GM18499 (cell line): ENCODE data around the gene COL9A2.

Source experiments
- ATAC-seq: cut with Tn5 transposase; IDR thresholded peaks from one replicate; pipeline ENCODE4 v1.9.1; 2021; ENCODE audit warnings: moderate number of reproducible peaks; ENCODE audit not compliant: insufficient read depth, unreplicated experiment

Gene COL9A2

DNA sequence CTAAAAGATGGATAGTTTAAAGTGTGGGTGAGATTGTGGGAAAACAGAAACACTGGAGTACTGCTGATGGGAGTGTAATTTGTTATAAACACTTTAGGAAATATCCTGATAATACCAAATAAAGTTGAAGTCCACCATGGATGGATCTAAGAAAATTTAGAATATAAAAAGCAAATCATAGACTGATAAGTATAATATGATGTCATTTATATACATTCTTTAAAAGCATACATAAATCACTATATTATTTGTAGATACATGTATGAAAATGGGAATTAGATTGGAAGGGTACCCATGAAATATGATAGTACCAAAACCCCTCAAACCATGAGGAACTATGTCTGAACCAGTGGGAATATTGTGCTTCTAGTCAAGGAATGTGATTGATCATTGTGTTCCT is 51.2 kb downstream of the COL9A2 start:
- ATAC-seq: no peak

DNA sequence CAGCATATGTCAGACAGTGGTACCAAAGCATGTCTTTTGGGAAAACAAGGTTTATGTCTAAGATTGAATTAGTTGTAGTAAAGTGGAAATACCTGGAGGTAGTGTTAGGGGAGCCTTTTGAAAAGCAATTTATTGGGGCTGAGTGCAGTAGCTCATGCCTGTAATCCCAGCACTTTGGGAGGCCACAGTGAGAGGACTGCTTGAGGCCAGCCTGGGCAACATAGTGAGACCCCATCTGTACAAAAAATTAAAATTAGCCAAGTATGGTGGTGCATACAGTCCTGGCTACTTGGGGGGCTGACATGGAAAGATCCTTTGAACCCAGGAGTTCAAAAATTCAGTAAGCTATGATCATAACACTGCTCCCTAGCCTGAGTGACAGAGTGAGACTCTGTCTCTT is 51.8 kb downstream of the COL9A2 start:
- ATAC-seq: no peak

DNA sequence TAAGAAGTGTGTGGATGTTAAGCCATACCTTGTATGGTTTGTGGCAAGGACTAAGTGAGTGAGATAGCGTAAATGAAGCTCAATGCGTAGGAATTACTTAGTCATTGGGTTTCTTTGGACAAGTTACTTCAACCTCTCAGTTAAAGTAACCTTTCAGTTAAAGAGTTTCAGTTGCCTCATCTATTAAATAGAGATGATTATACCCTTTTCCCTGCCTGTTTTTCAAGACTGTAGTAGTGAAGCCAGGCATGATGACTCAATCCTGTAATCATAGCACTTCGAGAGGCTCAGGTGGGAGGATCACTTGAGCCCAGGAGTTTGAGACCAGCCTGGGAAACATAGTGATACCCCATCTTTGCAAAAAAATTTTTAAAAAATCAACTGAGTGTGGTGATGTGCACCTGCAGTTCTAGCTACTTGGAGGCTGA is 52.7 kb downstream of the COL9A2 start:
- no peak for ATAC-seq

DNA sequence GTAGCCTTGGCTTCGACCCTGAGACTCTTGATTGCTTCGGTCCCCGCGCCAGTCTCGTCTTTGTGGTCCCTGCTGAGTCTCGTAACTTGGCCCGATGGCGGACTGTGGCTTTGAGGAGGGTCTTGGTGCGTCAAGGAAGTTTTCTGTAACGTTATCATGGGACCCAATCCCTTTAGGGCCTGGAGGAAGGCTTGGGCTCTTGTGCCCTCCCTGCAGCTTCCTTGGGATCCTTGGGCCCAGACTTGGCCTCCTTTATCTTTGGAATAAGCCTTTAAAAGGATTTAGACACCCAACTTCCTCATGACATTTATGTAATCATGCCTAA is 58.7 kb downstream of the COL9A2 start:
- no peak for ATAC-seq

DNA sequence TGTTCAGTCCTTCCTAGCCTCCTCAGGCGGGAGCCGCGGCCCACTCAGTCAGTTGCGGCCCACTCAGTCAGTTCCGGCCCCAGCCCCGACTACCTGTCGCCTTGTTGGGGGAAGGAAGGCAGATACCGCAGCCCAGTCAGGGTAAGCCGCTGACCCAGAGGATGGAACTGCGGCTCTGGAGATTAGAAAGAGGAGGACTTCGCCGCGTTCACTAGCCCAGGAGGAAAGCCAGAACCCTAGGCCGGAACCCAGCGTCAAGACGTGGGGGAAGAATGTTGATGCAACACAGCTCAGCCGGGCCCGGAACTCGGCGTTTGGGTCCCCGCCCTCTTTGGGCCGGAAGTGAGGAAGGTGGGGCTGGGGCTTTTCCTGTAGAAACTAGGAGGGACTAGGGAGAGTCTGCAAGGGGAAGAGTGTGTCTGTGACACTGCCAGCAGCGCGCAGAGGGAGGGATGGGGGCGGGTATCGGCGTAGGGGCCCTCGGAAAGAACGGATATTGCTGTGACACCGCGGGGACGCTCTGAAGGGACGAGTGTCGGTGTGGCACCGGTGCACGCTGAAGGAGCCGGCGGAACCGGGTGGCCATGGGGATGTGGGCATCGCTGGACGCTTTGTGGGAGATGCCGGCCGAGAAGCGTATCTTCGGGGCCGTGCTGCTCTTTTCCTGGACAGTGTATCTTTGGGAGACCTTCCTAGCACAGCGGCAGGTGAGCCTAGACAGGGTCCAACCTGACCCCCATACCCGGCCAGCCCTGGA is 59.2 kb downstream of the COL9A2 start, which contains the start of gene ZMPSTE24:
Gene ZMPSTE24, plus strand, starts transcription at position 549 of the 757 bp plus-strand sequence. Its CDS starts 36 bp downstream, at position 585.
- peak; percentile 75 for ATAC-seq

DNA sequence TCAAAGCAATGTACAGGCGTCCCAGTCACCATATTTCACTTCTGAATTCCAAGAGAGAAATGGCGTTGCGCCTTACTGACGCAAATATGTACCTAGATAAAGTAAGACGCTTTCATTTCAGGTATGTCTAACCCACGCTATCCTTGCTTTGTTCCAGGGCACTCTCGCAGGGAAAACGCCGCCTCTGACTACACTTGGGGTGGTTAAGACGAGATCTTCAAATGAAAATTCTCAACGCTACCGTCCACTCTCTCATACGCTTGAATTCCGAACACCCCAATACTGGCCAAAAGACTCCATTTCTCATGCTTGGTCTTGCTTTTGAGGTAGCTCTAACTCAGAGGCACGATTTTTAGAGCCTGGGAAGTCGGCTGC is 59.8 kb downstream of the COL9A2 start:
- no peak for ATAC-seq

DNA sequence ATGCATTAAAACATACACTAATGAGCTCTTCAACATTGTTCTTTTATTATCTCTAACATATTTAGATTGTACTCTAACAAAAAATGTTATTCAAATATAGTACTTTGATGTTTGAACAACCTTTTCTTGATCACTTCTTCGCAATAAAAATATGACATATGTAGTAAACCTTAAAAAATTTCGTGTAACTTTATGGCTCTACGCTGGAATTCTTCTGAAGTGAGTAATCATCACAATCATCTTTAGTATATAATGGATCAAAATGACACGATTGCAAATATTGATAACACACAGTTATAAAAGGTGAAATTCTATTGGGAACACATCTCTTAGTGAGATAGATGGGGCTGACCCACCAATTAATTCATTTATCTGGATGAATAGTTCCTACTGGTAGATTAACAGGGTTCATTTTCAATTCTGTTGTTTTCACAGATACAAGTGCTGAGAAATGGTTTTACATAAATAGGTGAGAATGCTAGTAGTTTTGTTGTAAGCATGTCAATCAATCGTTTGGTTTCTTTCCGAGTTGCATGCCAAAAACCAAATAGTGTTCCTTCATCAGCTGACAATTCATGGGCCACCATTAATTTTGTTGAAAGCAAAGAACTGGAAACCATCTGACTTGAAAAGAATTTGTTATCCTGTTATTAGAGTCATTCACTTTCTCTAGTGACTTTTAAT is 60.5 kb downstream of the COL9A2 start:
- ATAC-seq: no peak

DNA sequence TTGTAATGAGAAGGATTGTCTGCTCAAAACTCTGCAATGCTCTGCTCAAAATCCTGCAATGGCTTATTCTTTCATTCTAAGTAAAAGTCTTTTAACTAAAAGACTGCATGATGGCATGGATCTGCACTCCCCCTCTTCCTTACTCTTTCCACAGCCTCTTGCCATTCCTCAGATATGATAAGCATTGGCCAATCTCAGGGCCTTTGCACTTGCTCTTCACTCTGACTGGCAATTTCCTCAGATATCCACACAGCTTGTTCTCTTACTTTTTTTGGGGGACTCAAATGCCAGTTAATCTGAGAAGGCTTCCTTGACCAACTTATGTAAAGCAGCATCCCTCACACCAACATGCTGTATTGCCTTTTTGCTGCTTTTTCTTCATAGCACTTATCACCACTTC is 61.9 kb downstream of the COL9A2 start:
- no peak for ATAC-seq

DNA sequence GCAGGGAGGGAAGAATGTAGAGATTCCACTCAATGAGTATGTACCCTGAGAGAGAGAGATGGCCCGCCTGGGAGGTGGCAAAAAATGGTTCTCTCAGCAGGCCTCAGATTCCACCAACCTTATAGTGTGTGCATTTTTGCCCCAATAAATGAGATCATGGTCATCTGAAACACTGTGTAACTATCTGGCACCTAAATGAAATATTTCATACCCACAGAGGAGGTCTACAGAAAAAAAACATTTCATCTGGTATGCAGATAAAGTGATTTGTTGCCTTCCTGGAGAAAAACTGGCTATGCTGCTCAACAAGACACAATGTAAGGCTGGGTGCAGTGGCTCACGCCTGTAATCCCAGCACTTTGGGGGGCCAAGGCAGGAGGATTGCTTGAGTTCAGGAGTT is 64.5 kb downstream of the COL9A2 start:
- ATAC-seq: no peak

DNA sequence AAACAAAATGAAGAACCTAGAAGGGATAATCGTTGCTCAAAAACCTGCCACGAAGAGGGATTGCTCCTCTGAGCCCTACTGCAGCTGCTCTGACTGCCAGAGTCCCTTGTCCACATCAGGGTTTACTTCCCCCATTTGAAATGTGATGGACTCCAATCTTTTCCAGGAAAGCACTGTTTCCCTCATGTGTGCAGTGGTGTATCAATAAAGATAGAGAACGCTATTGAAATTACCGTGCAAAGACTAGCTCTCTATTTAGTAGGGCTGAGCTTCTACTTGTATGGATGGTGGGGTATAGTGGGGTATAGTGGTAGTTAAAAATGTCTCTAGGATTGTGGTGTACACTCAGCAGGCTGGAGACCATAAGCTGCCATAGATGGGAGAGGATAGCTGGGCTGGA is 65.6 kb downstream of the COL9A2 start:
- ATAC-seq: no peak
